GM06990 (cell line): ENCODE measurements around the gene ZNF554.
"Not testable (repeated sequence)": the region's sequence is repeated elsewhere in the genome, so short reads cannot be mapped to it uniquely, and the experiment has no call there.

Experiments
- DNase-seq: peaks from one replicate; pipeline ENCODE4 v3.0.0-alpha.2; 2011; ENCODE audit not compliant: insufficient read length; ENCODE audit errors: extremely low read depth
- H3K27me3 ChIP-seq: replicated peaks from 2 replicates; pipeline ENCODE4 v1.6.0; 2011; ENCODE audit warnings: low read length; ENCODE audit not compliant: control insufficient read depth, insufficient read depth
- H3K36me3 ChIP-seq: 2 replicates; pipeline ENCODE4 v1.5.1; 2011; ENCODE audit warnings: low read length; ENCODE audit not compliant: control insufficient read depth, insufficient read depth
- H3K4me3 ChIP-seq: replicated peaks from 2 replicates; pipeline ENCODE4 v1.5.1; 2011; ENCODE audit warnings: low read depth, mild to moderate bottlenecking, control low read depth, low read length
- TF ChIP-seq, protein P1 (sequence below): IDR thresholded peaks from 2 replicates; pipeline ENCODE4 v1.5.1; 2011; ENCODE audit warnings: low read length, control low read depth, mild to moderate bottlenecking, inconsistent platforms; ENCODE audit not compliant: insufficient read depth, poor library complexity, severe bottlenecking

Gene ZNF554

DNA sequence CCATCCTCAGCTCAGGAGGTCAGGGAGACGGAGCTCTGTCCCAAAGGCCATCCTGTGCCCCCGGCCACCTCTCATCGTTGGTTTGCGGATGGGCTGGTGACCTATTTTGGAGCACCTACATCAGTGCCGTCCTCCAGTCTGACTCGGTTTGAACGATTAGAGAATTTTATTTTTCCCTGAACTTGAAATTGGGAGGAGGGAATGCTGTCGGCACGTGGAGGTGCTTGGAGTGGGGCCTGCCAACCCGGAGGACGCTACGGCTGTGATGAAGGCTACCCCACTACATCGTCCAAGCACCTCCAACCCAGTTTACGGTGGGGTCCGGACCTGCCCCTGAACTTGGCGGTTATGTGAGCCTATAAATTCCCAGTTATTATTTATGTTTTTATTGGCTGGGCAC lies 3.0 kb upstream of the ZNF554 start:
- peaks cover 11% of the 10 kb centered on the region for H3K36me3 ChIP-seq
- DNase-seq = no peak
- no peak overlapping the region for H3K4me3 ChIP-seq
- TF ChIP-seq, protein P1, sequence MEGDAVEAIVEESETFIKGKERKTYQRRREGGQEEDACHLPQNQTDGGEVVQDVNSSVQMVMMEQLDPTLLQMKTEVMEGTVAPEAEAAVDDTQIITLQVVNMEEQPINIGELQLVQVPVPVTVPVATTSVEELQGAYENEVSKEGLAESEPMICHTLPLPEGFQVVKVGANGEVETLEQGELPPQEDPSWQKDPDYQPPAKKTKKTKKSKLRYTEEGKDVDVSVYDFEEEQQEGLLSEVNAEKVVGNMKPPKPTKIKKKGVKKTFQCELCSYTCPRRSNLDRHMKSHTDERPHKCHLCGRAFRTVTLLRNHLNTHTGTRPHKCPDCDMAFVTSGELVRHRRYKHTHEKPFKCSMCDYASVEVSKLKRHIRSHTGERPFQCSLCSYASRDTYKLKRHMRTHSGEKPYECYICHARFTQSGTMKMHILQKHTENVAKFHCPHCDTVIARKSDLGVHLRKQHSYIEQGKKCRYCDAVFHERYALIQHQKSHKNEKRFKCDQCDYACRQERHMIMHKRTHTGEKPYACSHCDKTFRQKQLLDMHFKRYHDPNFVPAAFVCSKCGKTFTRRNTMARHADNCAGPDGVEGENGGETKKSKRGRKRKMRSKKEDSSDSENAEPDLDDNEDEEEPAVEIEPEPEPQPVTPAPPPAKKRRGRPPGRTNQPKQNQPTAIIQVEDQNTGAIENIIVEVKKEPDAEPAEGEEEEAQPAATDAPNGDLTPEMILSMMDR = no peak
- no peaks in the 10 kb centered on the region for H3K27me3 ChIP-seq

DNA sequence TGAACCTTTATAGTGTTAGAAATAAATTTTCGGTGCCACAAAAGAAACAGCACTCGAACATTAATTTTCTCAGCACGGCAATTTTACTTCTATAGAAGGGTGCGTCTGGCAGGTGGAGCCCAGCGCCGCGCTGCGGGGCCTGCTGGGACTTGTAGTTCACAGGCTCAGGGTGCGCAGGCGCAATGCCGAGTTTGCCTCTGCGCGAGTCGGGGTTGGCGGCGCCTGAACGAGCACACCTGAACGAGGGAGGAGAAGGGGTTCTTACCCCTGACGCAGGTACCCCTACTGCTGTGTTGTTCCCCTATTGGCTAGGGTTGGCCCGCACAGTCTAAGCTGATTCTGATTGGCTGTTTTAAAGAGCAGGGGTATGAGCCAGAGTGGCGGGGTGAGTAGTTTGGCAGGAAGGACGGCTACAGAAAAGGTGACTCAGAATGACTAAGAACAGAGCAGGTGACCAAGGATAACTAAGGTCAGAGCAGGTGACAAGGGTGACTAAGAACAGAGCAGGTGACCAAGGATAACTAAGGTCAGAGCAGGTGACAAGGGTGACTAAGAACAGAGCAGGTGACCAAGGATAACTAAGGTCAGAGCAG lies 2.3 kb upstream of the ZNF554 start:
- not testable (repeated sequence) for DNase-seq, H3K27me3 ChIP-seq, H3K36me3 ChIP-seq, H3K4me3 ChIP-seq

DNA sequence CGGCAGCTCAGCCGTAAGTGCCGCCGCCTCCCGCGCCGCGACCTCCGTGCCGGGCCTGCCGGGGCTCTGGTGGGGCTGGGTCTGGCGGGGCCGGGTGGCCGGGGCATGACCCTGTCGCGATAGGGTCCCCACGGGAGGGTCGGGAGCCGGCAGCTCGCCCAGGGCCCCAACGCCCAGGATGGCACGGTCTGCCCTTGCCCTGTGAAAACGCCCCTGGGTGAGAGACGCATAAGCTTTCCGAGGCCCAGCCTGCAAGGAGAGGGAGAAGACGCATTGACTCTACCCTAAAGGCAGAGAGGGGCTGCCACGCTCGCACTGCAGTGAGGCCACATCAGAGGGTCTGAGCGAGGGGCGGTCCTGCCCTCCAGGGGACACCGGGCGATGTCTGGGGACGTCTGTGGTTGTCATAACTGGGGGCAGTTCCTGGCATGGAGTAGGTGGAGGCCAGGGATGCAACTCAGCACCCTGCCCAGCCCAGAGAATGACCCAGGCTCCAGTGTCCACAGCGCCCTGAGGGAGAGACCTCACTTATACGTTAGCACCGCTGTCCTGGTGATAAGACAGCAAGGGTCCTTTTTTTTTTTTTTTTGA lies 539 bp downstream of the ZNF554 start:
- peak overlapping the region; percentile 70 for H3K4me3 ChIP-seq
- peaks cover 2% of the 10 kb centered on the region for H3K36me3 ChIP-seq
- no peak for DNase-seq
- no peaks in the 10 kb centered on the region for H3K27me3 ChIP-seq
- TF ChIP-seq, protein P1 = no peak

DNA sequence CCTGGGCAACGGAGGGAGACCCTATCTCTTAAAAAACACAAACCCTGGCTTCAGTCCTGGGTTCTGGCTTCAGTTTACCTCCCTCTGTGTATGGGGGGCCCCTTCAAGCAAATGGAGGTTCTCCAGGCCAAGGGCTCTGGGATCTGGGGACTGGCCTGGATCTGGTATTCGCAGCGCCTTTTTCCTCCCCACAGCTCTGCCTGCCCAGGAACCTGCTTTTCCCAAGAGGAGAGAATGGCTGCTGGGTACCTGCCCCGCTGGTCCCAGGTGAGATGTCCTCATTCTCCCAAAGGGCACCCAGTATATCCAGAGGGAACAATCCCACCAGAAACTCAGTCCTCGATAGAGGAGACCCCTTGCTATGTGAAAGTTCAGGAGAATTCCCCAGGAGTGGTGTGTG lies 3.2 kb downstream of the ZNF554 start:
- TF ChIP-seq, protein P1 = no peak
- H3K4me3 ChIP-seq = no peak overlapping the region
- no peaks in the 10 kb centered on the region for H3K27me3 ChIP-seq
- no peaks in the 10 kb centered on the region for H3K36me3 ChIP-seq
- no peak for DNase-seq

DNA sequence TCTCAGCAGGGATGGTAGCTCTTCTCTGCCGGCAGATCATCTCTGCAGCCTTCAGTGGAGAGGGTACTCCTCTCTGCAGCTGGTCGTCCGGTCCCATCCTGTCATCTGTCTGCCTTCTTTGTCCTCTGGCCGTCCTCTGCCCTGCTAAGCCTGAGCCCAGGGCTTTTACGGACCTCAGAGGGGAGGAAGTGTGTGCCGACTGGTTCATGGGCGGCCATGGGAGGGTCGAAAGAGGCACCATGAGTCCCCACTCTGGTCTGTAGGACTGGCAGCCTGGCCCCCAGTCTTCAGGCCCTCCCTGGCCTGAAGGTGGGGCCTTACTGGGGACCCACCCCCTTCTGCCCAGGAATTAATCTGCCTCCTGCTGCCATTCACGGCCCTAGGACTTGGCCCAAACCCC lies 4.0 kb downstream of the ZNF554 start:
- TF ChIP-seq, protein P1 = no peak
- no peak overlapping the region for H3K4me3 ChIP-seq
- DNase-seq = no peak
- H3K27me3 ChIP-seq = no peaks in the 10 kb centered on the region
- no peaks in the 10 kb centered on the region for H3K36me3 ChIP-seq

DNA sequence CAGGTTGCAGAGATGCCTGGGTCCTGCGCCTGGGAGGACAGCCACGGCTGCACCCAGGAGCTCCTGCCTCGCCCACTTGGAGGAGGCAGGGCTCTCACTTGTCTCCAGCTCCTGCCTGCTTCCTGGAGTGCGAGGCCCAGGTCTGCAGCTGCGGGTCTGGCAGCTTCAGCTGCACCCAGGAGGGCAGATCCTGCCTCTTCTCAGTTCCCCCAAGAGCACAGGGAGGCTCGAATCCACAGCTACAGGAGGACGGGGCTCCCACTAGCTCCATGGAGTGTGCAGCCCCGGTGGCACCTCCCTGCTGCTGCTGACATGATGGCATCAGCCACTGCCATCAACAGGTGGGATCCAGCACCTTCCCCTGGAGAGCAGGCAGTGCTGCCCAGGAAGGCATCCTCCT lies 4.5 kb downstream of the ZNF554 start:
- DNase-seq = no peak
- TF ChIP-seq, protein P1 = no peak
- Histone ChIP-seq H3K36me3 (no peaks in the 10 kb centered on the region), H3K4me3 (no peak overlapping the region), H3K27me3 (no peaks in the 10 kb centered on the region)
